HCT116 (cell line): ENCODE measurements around the gene GNGT2. TPM values are rescaled to one million over a fixed set of nuclear protein-coding genes. Genes with fewer than 3 reads are reported as not detected.

Experiments used
- ATAC-seq: fragments of 200-7000 bp; cut with Tn5 transposase; 2 replicates; pipeline ENCODE4 v1.9.1; 2020; ENCODE audit warnings: mild to moderate bottlenecking, moderate library complexity
- BruUV-seq: library from RNA; stranded (reverse); fragments of 400-500 nt; replicated peaks from 2 replicates; lab custom pipeline; 2021; lab: Mats Ljungman, UMichigan
- CTCF ChIA-PET: fragments of 300-600 bp; sonication (Branson Sonifier 250); formaldehyde crosslinking; loops from one replicate; lab custom pipeline; 2021; ENCODE audit warnings: antibody characterized with exemption; lab: Charles Lee
- POLR2A ChIA-PET: fragments of 300-600, 350-600 bp; sonication (Branson Sonifier 250); formaldehyde crosslinking; loops from one replicate; lab custom pipeline; 2021; ENCODE audit warnings: antibody characterized with exemption; lab: Charles Lee
- RAD21 ChIA-PET, 2 experiments: fragments of 300-600 bp; sonication (Branson Sonifier 250); formaldehyde crosslinking; loops; one replicate each; lab custom pipeline; 2023; ENCODE audit warnings: low total read pairs in 2 of 2; ENCODE audit not compliant: uncharacterized antibody in 2 of 2, unreplicated experiment in 2 of 2, low non-redundant PET in 1 of 2; lab: Charles Lee
- DNase-seq: peaks from one replicate; pipeline ENCODE4 v3.0.0-alpha.2; 2010; ENCODE audit warnings: low read depth, low spot score
- H2AFZ ChIP-seq: fragments of 200-600 bp; shearing (Covaris generic), sonication (generic); 2 replicates; pipeline ENCODE4 v1.6.1; 2017; ENCODE audit warnings: low read depth, mixed run types, mixed read lengths, antibody characterized with exemption, low read length; ENCODE audit not compliant: poor library complexity, severe bottlenecking
- H3K27ac ChIP-seq: 2 replicates; pipeline ENCODE4 v1.5.1; 2012; ENCODE audit warnings: low read depth, low read length
- H3K27me3 ChIP-seq: fragments of 200-600 bp; sonication (generic); 2 replicates; pipeline ENCODE4 v1.6.1; 2016; ENCODE audit warnings: mixed run types, low read length, mixed read lengths; ENCODE audit not compliant: insufficient read depth
- H3K36me3 ChIP-seq, 2 experiments: fragments of 200-500 bp in 1 of 2; fragments of 200-600 bp in 1 of 2; sonication (Bioruptor generic) in 1 of 2; sonication (generic) in 1 of 2; 2 replicates each; pipeline versions ENCODE4 v1.5.1 to v1.6.1; 2014 to 2016; ENCODE audit warnings: low read length in 2 of 2, inconsistent platforms in 1 of 2, mixed read lengths in 1 of 2, mixed run types in 1 of 2; ENCODE audit not compliant: insufficient read depth in 2 of 2, control insufficient read depth in 1 of 2
- H3K4me1 ChIP-seq, 2 experiments: fragments of 200-600 bp in 1 of 2; sonication (generic) in 1 of 2; 2 replicates each; pipeline versions ENCODE4 v1.5.1 to v1.6.1; 2012 to 2017; ENCODE audit warnings: low read length in 2 of 2, inconsistent platforms in 1 of 2, mild to moderate bottlenecking in 1 of 2, mixed read lengths in 1 of 2, mixed run types in 1 of 2, moderate library complexity in 1 of 2; ENCODE audit not compliant: insufficient read depth in 2 of 2, control insufficient read depth in 1 of 2
- H3K4me2 ChIP-seq: fragments of 200-600 bp; sonication (generic); 2 replicates; pipeline ENCODE4 v1.6.1; 2017; ENCODE audit warnings: mixed run types, low read length, mixed read lengths
- H3K4me3 ChIP-seq, 2 experiments: fragments of 200-600 bp in 1 of 2; sonication (generic) in 1 of 2; replicated peaks in 1 of 2; 2 replicates each; pipeline ENCODE4 v1.5.1; 2011 to 2016; ENCODE audit warnings: low read length in 2 of 2, control low read depth in 1 of 2, low read depth in 1 of 2, mild to moderate bottlenecking in 1 of 2, mixed read lengths in 1 of 2, mixed run types in 1 of 2
- H3K79me2 ChIP-seq: fragments of 200-600 bp; sonication (generic); 2 replicates; pipeline ENCODE4 v1.6.1; 2017; ENCODE audit warnings: mild to moderate bottlenecking, mixed run types, low read length, moderate library complexity, mixed read lengths; ENCODE audit not compliant: insufficient read depth
- H3K9ac ChIP-seq: fragments of 200-600 bp; sonication (generic); 2 replicates; pipeline ENCODE4 v1.6.1; 2016; ENCODE audit warnings: low read length, mixed read lengths
- H3K9me2 ChIP-seq: fragments of 200-600 bp; sonication (generic), shearing (Covaris generic); 2 replicates; pipeline ENCODE4 v1.6.1; 2017; ENCODE audit warnings: mixed run types, mild to moderate bottlenecking, moderate library complexity; ENCODE audit not compliant: insufficient read depth
- H3K9me3 ChIP-seq, 2 experiments: fragments of 200-500 bp in 1 of 2; fragments of 200-600 bp in 1 of 2; sonication (Bioruptor generic) in 1 of 2; sonication (generic) in 1 of 2; 2 replicates each; pipeline ENCODE4 v1.6.1; 2014 to 2017; ENCODE audit warnings: low read length in 2 of 2, mixed read lengths in 2 of 2, inconsistent platforms in 1 of 2, low read depth in 1 of 2, mild to moderate bottlenecking in 1 of 2, mixed run types in 1 of 2, moderate library complexity in 1 of 2; ENCODE audit not compliant: control insufficient read depth in 1 of 2, insufficient read depth in 1 of 2
- H4K20me1 ChIP-seq: fragments of 200-600 bp; sonication (generic), shearing (Covaris generic); 2 replicates; pipeline ENCODE4 v1.6.1; 2017; ENCODE audit warnings: mixed run types, mild to moderate bottlenecking, moderate library complexity; ENCODE audit not compliant: insufficient read depth
- ATF3 ChIP-seq: IDR thresholded peaks from 2 replicates; pipeline ENCODE4 v1.6.1; 2012
- CBX3 ChIP-seq: IDR thresholded peaks from 2 replicates; pipeline ENCODE4 v1.6.1; 2012; ENCODE audit warnings: low read depth
- CTCF ChIP-seq, 3 experiments: fragments of 200-600 bp in 1 of 3; sonication (generic) in 1 of 3; IDR thresholded peaks in 2 of 3; conservative IDR thresholded peaks in 1 of 3; 2 replicates each; pipeline ENCODE4 v1.5.1; 2012 to 2017; ENCODE audit warnings: low read depth in 2 of 3, low read length in 2 of 3, antibody characterized with exemption in 1 of 3, borderline replicate concordance in 1 of 3, control low read depth in 1 of 3, mild to moderate bottlenecking in 1 of 3, mixed read lengths in 1 of 3, mixed run types in 1 of 3, moderate library complexity in 1 of 3; ENCODE audit not compliant: insufficient read depth in 1 of 3
- EZH2 ChIP-seq: fragments of 200-600 bp; sonication (generic); IDR thresholded peaks from 2 replicates; pipeline ENCODE4 v1.6.1; 2017; ENCODE audit warnings: antibody characterized with exemption, mixed run types
- EZH2phosphoT487 ChIP-seq: fragments of 200-600 bp; IDR thresholded peaks from 2 replicates; pipeline ENCODE4 v1.6.1; 2018; ENCODE audit warnings: antibody characterized with exemption, borderline replicate concordance
- FOSL1 ChIP-seq: IDR thresholded peaks from 2 replicates; pipeline ENCODE4 v1.6.1; 2012; ENCODE audit warnings: low read depth
- JUND ChIP-seq: IDR thresholded peaks from 2 replicates; pipeline ENCODE4 v1.6.1; 2012
- MAX ChIP-seq: IDR thresholded peaks from 2 replicates; pipeline ENCODE4 v1.6.1; 2012
- POLR2A ChIP-seq: IDR thresholded peaks from 2 replicates; pipeline ENCODE4 v1.7.0; 2011; ENCODE audit warnings: borderline replicate concordance; ENCODE audit not compliant: insufficient read depth, insufficient read length; ENCODE audit errors: extremely low read depth
- POLR2AphosphoS5 ChIP-seq: IDR thresholded peaks from 2 replicates; pipeline ENCODE4 v1.6.1; 2011; ENCODE audit warnings: mild to moderate bottlenecking, low read depth, low read length, moderate library complexity
- RAD21 ChIP-seq: IDR thresholded peaks from 2 replicates; pipeline ENCODE4 v1.6.1; 2012; ENCODE audit warnings: low read depth, mild to moderate bottlenecking
- REST ChIP-seq: IDR thresholded peaks from 2 replicates; pipeline ENCODE4 v1.6.1; 2012; ENCODE audit warnings: low read depth
- SP1 ChIP-seq: IDR thresholded peaks from 2 replicates; pipeline ENCODE4 v1.6.1; 2012; ENCODE audit warnings: low read depth
- TCF7L2 ChIP-seq: IDR thresholded peaks from 2 replicates; pipeline ENCODE4 v1.7.0; 2011; ENCODE audit warnings: borderline replicate concordance, inconsistent platforms; ENCODE audit not compliant: insufficient read depth, insufficient read length; ENCODE audit errors: extremely low read depth
- YY1 ChIP-seq: IDR thresholded peaks from 2 replicates; pipeline ENCODE4 v1.6.1; 2011; ENCODE audit warnings: low read length, low read depth, moderate library complexity, mild to moderate bottlenecking; ENCODE audit not compliant: insufficient replicate concordance; ENCODE audit errors: extremely low read depth
- intact Hi-C: fragments of 100-400 bp; cut with micrococcal nuclease; formaldehyde crosslinking; loops from 2 replicates; pipeline ENCODE4 v1.10.0; 2022
- total RNA-seq: library from RNA; stranded (reverse); gene quantifications from one replicate; pipeline ENCODE4 v1.2.1, GENCODE V29; 2021; ENCODE audit not compliant: unreplicated experiment

GNGT2 gene
- total RNA-seq, 1 experiment from 2014 or later = not detected

GRCh38 chr17:49216953-49217650 lies 6.7 kb upstream of the GNGT2 start:
- no peak overlapping the region for H3K9ac ChIP-seq
- TF ChIP-seq JUND = no peak
- no peak for TF ChIP-seq TCF7L2
- no peak for TF ChIP-seq ATF3
- TF ChIP-seq EZH2 = no peak
- TF ChIP-seq MAX = no peak
- TF ChIP-seq FOSL1 = no peak
- no peak for TF ChIP-seq RAD21
- POLR2A ChIA-PET = no interaction called here
- no peaks in the 10 kb centered on the region for H3K4me1 ChIP-seq
- ATAC-seq (no peak), DNase-seq (no peak)
- no peaks in the 10 kb centered on the region for H3K9me3 ChIP-seq
- no peak overlapping the region for H3K4me3 ChIP-seq
- no peaks in the 10 kb centered on the region for H3K79me2 ChIP-seq
- RAD21 ChIA-PET = no interaction called here
- no peak overlapping the region for H2AFZ ChIP-seq
- BruUV-seq = no TSS peak
- H4K20me1 ChIP-seq = no peaks in the 10 kb centered on the region
- no peaks in the 10 kb centered on the region for H3K9me2 ChIP-seq
- H3K27ac ChIP-seq = no peak overlapping the region
- H3K4me2 ChIP-seq = no peak overlapping the region
- H3K36me3 ChIP-seq = no peaks in the 10 kb centered on the region
- intact Hi-C loops = no loop called here
- H3K27me3 ChIP-seq = no peaks in the 10 kb centered on the region
- CTCF ChIA-PET = no interaction called here

- CTCF ChIA-PET = no interaction called here
- ATAC-seq = no peak
- no peak for TF ChIP-seq EZH2phosphoT487
- TF ChIP-seq SP1 = no peak
- no peak for TF ChIP-seq POLR2A
- no peak for TF ChIP-seq POLR2AphosphoS5
- no peak for TF ChIP-seq CBX3
- TF ChIP-seq CTCF (IDR thresholded peaks at IDR 0.05 in 2 of 3, conservative IDR thresholded peaks at IDR 0.05 in 1 of 3; ENCODE audit: borderline replicate concordance in 1 of 3, insufficient read depth in 1 of 3, low read depth in 2 of 3, low read length in 2 of 3) = no peak
- TF ChIP-seq REST = no peak
- no peak for TF ChIP-seq YY1
- TF ChIP-seq ATF3 = no peak
These were observed 6.1 kb upstream of the GNGT2 start for GRCh38 chr17:49216482-49216881.

More at GRCh38 chr17:49216482-49216881, 6.1 kb upstream of the GNGT2 start:
- H3K27me3 ChIP-seq = no peaks in the 10 kb centered on the region
- H3K4me3 ChIP-seq = no peak overlapping the region
- BruUV-seq = no TSS peak
- H3K9ac ChIP-seq = no peak overlapping the region
- no peaks in the 10 kb centered on the region for H3K9me2 ChIP-seq
- no peaks in the 10 kb centered on the region for H3K4me1 ChIP-seq
- ChIA-PET POLR2A (no interaction called here), RAD21 (no interaction called here)
- H3K79me2 ChIP-seq = no peaks in the 10 kb centered on the region
- DNase-seq = no peak
- intact Hi-C loops = no loop called here
- no peaks in the 10 kb centered on the region for H4K20me1 ChIP-seq
- no peak overlapping the region for H2AFZ ChIP-seq
- H3K27ac ChIP-seq = no peak overlapping the region
- no peaks in the 10 kb centered on the region for H3K9me3 ChIP-seq
- no peaks in the 10 kb centered on the region for H3K36me3 ChIP-seq
- no peak overlapping the region for H3K4me2 ChIP-seq
